ENCODE measurements around the gene TLK1. TPM values are rescaled to one million over a fixed set of nuclear protein-coding genes. Genes with fewer than 3 reads are reported as not detected.

Gene TLK1
- total and polyA plus RNA-seq, 2 donors (not counting 3 experiments of a cell fraction or from before 2014, with no cell fraction given): 5.8 to 62.7 TPM

GRCh38 chr2:171158790-171159371, 1.8 kb downstream of the TLK1 start:
- H3K27me3 ChIP-seq (ENCODE audit: control insufficient read depth in 2 of 2, insufficient read depth in 2 of 2, low read length in 2 of 2): no peaks in the 10 kb centered on the region
- H3K27ac ChIP-seq (ENCODE audit: insufficient read depth, low read depth, low read length): no peak overlapping the region
- no peaks in the 10 kb centered on the region for H3K9me3 ChIP-seq (replicated peaks; ENCODE audit: control insufficient read depth, insufficient read depth, low read length)
- ChIA-PET POLR2A (interaction anchor here (0.6 kb wide), 1 partner anchor 15 kb away, joined by 3 read pairs; no protein-coding TSS in a partner anchor), CTCF (interaction anchor here (0.6 to 5.7 kb wide), 21 partner anchors 9 to 257 kb away, joined by 3 to 81 read pairs (median 4); partner anchors contain the start of gene GORASP2)
- peaks cover 2% of the 10 kb centered on the region for H3K9me1 ChIP-seq (replicated peaks; ENCODE audit: control insufficient read depth, extremely low read depth, insufficient read depth, low read length)
- H3K9ac ChIP-seq (replicated peaks; ENCODE audit: extremely low read depth, insufficient read depth, low read length): peak overlapping the region; percentile 93
- FAIRE-seq (peak; percentile 52), DNase-seq (ENCODE audit: low read depth, low spot score) (no peak)
- H3K79me2 ChIP-seq (ENCODE audit: control insufficient read depth, insufficient read depth, low read length): peaks cover 64% of the 10 kb centered on the region
- no peaks in the 10 kb centered on the region for H3K36me3 ChIP-seq (ENCODE audit: control insufficient read depth in 2 of 2, extremely low read depth in 1 of 2, insufficient read depth in 2 of 2, low read length in 2 of 2)
- TSS peak; percentile 31 for BruUV-seq (replicated peaks)
- TF ChIP-seq MAX (IDR thresholded peaks at IDR 0.05; ENCODE audit: insufficient read depth, insufficient read length) (no peak), CTCF (IDR thresholded peaks at IDR 0.05; ENCODE audit: extremely low read depth in 1 of 2, insufficient read depth in 1 of 2, low read depth in 1 of 2, low read length in 2 of 2) (no peak), GATA2 (IDR thresholded peaks at IDR 0.05; ENCODE audit: insufficient read depth, insufficient read length, low read depth, low read length) (no peak), POLR2A (IDR thresholded peaks at IDR 0.05; ENCODE audit: low read depth, low read length) (no peak), MYC (IDR thresholded peaks at IDR 0.05; ENCODE audit: low read depth, low read length) (no peak), FOS (IDR thresholded peaks at IDR 0.05; ENCODE audit: borderline replicate concordance, insufficient read depth, low read length) (no peak), POLR2AphosphoS5 (IDR thresholded peaks at IDR 0.05; ENCODE audit: insufficient read depth, low read depth, low read length) (no peak), JUN (IDR thresholded peaks at IDR 0.05; ENCODE audit: borderline replicate concordance, insufficient read depth, insufficient read length, low read depth) (no peak), EZH2 (IDR thresholded peaks at IDR 0.05; ENCODE audit: borderline replicate concordance, low read depth, low read length, severe bottlenecking) (no peak)
- no peak overlapping the region for H2AFZ ChIP-seq (ENCODE audit: low read depth, low read length)
- dilution Hi-C loops (cut with MboI; ENCODE audit: extremely low pct_ligation_motif_present, low sequenced_read_pairs): no loop called here
- intact Hi-C loops (cut with micrococcal nuclease): loop anchor here (1.0 to 2.0 kb wide), 6 partner anchors 13 to 275 kb away; partner anchors contain the start of gene DCAF17
- H3K4me2 ChIP-seq (ENCODE audit: insufficient read depth, low read length): peak overlapping the region; percentile 99
- H3K4me3 ChIP-seq (replicated peaks in 1 of 3; ENCODE audit: insufficient read depth in 1 of 3, low read depth in 1 of 3, low read length in 3 of 3): peak overlapping the region; percentile 85 to 97 (median 93)
- peaks cover 25% of the 10 kb centered on the region for H4K20me1 ChIP-seq (replicated peaks; ENCODE audit: control insufficient read depth, extremely low read depth, insufficient read depth, low read length)
- peaks cover 24% of the 10 kb centered on the region for H3K4me1 ChIP-seq (ENCODE audit: control insufficient read depth, extremely low read depth, insufficient read depth, low read length)

Data from endothelial cell of umbilical vein (primary cell).